SKM-1 (cell line): ENCODE results near the gene LYPD6B.

Experiments used
- DNase-seq: peaks from one replicate; lab custom pipeline; 2025; ENCODE audit not compliant: unreplicated experiment; lab: John Stamatoyannopoulos, UW

LYPD6B gene

GRCh38 chr2:149104221-149104620 is 65.7 kb downstream of the LYPD6B start:
- DNase-seq: no peak

- no peak for DNase-seq
Measured at GRCh38 chr2:149112068-149112467, 73.6 kb downstream of the LYPD6B start.

- DNase-seq: no peak
Measured at GRCh38 chr2:149112713-149113112, 74.2 kb downstream of the LYPD6B start.

GRCh38 chr2:149115781-149116180 is 77.3 kb downstream of the LYPD6B start:
- DNase-seq: no peak

GRCh38 chr2:149119368-149119767 is 80.9 kb downstream of the LYPD6B start:
- no peak for DNase-seq

- no peak for DNase-seq
Measured at GRCh38 chr2:149122516-149122915, 84.0 kb downstream of the LYPD6B start.

- DNase-seq: no peak
Measured at GRCh38 chr2:149125031-149125725, 86.7 kb downstream of the LYPD6B start.

GRCh38 chr2:149129433-149129832 is 90.9 kb downstream of the LYPD6B start:
- DNase-seq: no peak

- no peak for DNase-seq
Measured at GRCh38 chr2:149132339-149132738, 93.8 kb downstream of the LYPD6B start.

- no peak for DNase-seq
Measured at GRCh38 chr2:149132901-149133300, 94.4 kb downstream of the LYPD6B start.

GRCh38 chr2:149134335-149134923 is 95.9 kb downstream of the LYPD6B start:
- no peak for DNase-seq

- no peak for DNase-seq
Measured at GRCh38 chr2:149136111-149136510, 97.6 kb downstream of the LYPD6B start.

- no peak for DNase-seq
Measured at GRCh38 chr2:149141046-149141445, 102.5 kb downstream of the LYPD6B start.

- DNase-seq: no peak
Measured at GRCh38 chr2:149143734-149144133, 105.2 kb downstream of the LYPD6B start.

GRCh38 chr2:149145314-149146295 is 107.1 kb downstream of the LYPD6B start:
- no peak for DNase-seq

GRCh38 chr2:149146876-149147275 is 108.4 kb downstream of the LYPD6B start:
- DNase-seq: no peak

GRCh38 chr2:149148194-149149006 is 109.9 kb downstream of the LYPD6B start:
- no peak for DNase-seq

- no peak for DNase-seq
Measured at GRCh38 chr2:149149007-149149297, 110.5 kb downstream of the LYPD6B start.

- DNase-seq: peak; percentile 80
Measured at GRCh38 chr2:149152469-149152953, 114.0 kb downstream of the LYPD6B start.

- DNase-seq: no peak
Measured at GRCh38 chr2:149155196-149155969, 116.9 kb downstream of the LYPD6B start.
